ENCODE results near the gene GPR55. TPM values are rescaled to one million over a fixed set of nuclear protein-coding genes. Genes with fewer than 3 reads are reported as not detected.

The GPR55 gene
- total and polyA plus RNA-seq, 2 donors (not counting 3 experiments of a cell fraction or from before 2014, with no cell fraction given) = not detected

DNA sequence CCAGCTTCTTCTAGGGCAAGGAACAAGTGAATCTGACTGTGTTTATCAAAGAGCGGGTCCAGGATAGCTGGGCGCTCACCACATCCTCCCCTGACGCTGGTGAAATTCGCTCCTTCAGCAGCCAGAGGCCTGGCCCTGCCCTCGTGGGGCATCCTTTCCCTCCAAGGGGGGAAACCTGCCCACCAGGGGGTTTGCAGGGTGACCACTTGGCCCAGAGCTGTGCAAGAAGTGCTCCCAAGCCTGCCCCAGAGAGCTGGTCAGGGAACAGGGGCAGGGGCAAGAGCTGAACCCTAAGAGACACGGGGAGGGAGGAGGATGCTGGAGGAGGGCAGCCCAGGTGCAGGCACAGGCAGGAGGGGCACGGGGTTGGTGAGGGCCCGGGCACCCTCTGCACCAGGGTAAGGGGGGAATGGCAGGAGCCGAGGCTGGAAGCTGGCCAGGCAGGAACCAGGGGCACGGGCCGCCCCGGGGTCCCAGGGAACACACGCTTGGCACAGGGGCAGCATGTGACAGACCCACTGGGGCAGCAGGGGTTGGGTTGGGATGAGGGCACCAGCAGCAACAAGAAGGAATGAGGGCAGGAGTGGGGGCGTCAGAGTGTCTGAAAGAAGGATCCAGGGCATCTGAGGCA is 2.8 kb upstream of the GPR55 start:
- TF ChIP-seq FOS (IDR thresholded peaks at IDR 0.05; ENCODE audit: borderline replicate concordance, insufficient read depth, low read length) (no peak), JUN (IDR thresholded peaks at IDR 0.05; ENCODE audit: borderline replicate concordance, insufficient read depth, insufficient read length, low read depth) (no peak), GATA2 (IDR thresholded peaks at IDR 0.05; ENCODE audit: insufficient read depth, insufficient read length, low read depth, low read length) (no peak), EZH2 (IDR thresholded peaks at IDR 0.05; ENCODE audit: borderline replicate concordance, low read depth, low read length, severe bottlenecking) (no peak), POLR2AphosphoS5 (IDR thresholded peaks at IDR 0.05; ENCODE audit: insufficient read depth, low read depth, low read length) (no peak), MYC (IDR thresholded peaks at IDR 0.05; ENCODE audit: low read depth, low read length) (no peak), POLR2A (IDR thresholded peaks at IDR 0.05; ENCODE audit: low read depth, low read length) (no peak)
- TF ChIP-seq, protein P1, sequence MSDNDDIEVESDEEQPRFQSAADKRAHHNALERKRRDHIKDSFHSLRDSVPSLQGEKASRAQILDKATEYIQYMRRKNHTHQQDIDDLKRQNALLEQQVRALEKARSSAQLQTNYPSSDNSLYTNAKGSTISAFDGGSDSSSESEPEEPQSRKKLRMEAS (IDR thresholded peaks at IDR 0.05; ENCODE audit: insufficient read depth, insufficient read length) = no peak
- TF ChIP-seq, protein P2, sequence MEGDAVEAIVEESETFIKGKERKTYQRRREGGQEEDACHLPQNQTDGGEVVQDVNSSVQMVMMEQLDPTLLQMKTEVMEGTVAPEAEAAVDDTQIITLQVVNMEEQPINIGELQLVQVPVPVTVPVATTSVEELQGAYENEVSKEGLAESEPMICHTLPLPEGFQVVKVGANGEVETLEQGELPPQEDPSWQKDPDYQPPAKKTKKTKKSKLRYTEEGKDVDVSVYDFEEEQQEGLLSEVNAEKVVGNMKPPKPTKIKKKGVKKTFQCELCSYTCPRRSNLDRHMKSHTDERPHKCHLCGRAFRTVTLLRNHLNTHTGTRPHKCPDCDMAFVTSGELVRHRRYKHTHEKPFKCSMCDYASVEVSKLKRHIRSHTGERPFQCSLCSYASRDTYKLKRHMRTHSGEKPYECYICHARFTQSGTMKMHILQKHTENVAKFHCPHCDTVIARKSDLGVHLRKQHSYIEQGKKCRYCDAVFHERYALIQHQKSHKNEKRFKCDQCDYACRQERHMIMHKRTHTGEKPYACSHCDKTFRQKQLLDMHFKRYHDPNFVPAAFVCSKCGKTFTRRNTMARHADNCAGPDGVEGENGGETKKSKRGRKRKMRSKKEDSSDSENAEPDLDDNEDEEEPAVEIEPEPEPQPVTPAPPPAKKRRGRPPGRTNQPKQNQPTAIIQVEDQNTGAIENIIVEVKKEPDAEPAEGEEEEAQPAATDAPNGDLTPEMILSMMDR (IDR thresholded peaks at IDR 0.05; ENCODE audit: extremely low read depth in 1 of 2, insufficient read depth in 1 of 2, low read depth in 1 of 2, low read length in 2 of 2) = no peak
- dilution Hi-C loops (cut with MboI; ENCODE audit: extremely low pct_ligation_motif_present, low sequenced_read_pairs) (no loop called here), intact Hi-C loops (cut with micrococcal nuclease) (no loop called here)
- H3K79me2 ChIP-seq (ENCODE audit: control insufficient read depth, insufficient read depth, low read length) = no peaks in the 10 kb centered on the region
- H3K27me3 ChIP-seq (ENCODE audit: control insufficient read depth in 2 of 2, insufficient read depth in 2 of 2, low read length in 2 of 2) = no peaks in the 10 kb centered on the region
- FAIRE-seq = no peak
- no peak for DNase-seq (ENCODE audit: low read depth, low spot score)
- no peaks in the 10 kb centered on the region for H4K20me1 ChIP-seq (replicated peaks; ENCODE audit: control insufficient read depth, extremely low read depth, insufficient read depth, low read length)
- no peaks in the 10 kb centered on the region for H3K9me3 ChIP-seq (replicated peaks; ENCODE audit: control insufficient read depth, insufficient read depth, low read length)
- no peaks in the 10 kb centered on the region for H3K36me3 ChIP-seq (ENCODE audit: control insufficient read depth in 2 of 2, extremely low read depth in 1 of 2, insufficient read depth in 2 of 2, low read length in 2 of 2)
- no peak overlapping the region for H3K27ac ChIP-seq (ENCODE audit: insufficient read depth, low read depth, low read length)
- ChIA-PET CTCF (interaction anchor here (1.0 to 1.2 kb wide), 2 partner anchors 10 to 59 kb away, joined by 5 to 6 read pairs; no protein-coding TSS in a partner anchor), POLR2A (no interaction called here)
- no peak overlapping the region for H3K4me2 ChIP-seq (ENCODE audit: insufficient read depth, low read length)
- no peak overlapping the region for H3K9ac ChIP-seq (replicated peaks; ENCODE audit: extremely low read depth, insufficient read depth, low read length)
- no peak overlapping the region for H2AFZ ChIP-seq (ENCODE audit: low read depth, low read length)
- H3K4me3 ChIP-seq (replicated peaks in 1 of 3; ENCODE audit: insufficient read depth in 1 of 3, low read depth in 1 of 3, low read length in 3 of 3) = no peak overlapping the region
- H3K4me1 ChIP-seq (ENCODE audit: control insufficient read depth, extremely low read depth, insufficient read depth, low read length) = no peaks in the 10 kb centered on the region
- no peaks in the 10 kb centered on the region for H3K9me1 ChIP-seq (replicated peaks; ENCODE audit: control insufficient read depth, extremely low read depth, insufficient read depth, low read length)
- no TSS peak for BruUV-seq (replicated peaks)

All from endothelial cell of umbilical vein (primary cell).